ENCODE data around the gene SPOCK1. TPM values are rescaled to one million over a fixed set of nuclear protein-coding genes. Genes with fewer than 3 reads are reported as not detected.

The SPOCK1 gene
- total and polyA plus RNA-seq, 2 of the 4 experiments (the other 2 are of a cell fraction), result 5.0 to 20.3 TPM

- WGBS, 2 experiments (ENCODE audit: extremely low coverage in 2 of 2, insufficient read length in 1 of 2), result 20% methylated on average over 1 of the region's 5 CpGs; no CpG with 5 or more reads in 1 of the 2 experiments
- H3K23ac ChIP-seq (ENCODE audit: low read depth, low read length), result no peak overlapping the region
- H2BK15ac ChIP-seq (ENCODE audit: low read depth, low read length), result no peak overlapping the region
- no peak overlapping the region for H3K56ac ChIP-seq (ENCODE audit: extremely low read depth, insufficient read depth, low read length)
- no peak overlapping the region for H3K4ac ChIP-seq (ENCODE audit: low read depth, low read length)
- no peak overlapping the region for H3K4me3 ChIP-seq (ENCODE audit: insufficient read depth, low read depth, low read length)
- no peaks in the 10 kb centered on the region for H3K79me1 ChIP-seq (ENCODE audit: low read depth in 1 of 2, low read length in 2 of 2)
- H4K91ac ChIP-seq (ENCODE audit: insufficient read depth, low read depth, low read length), result no peak overlapping the region
- no peak overlapping the region for H2AK9ac ChIP-seq (replicated peaks; ENCODE audit: low read depth, low read length, poor library complexity)
- dilution Hi-C loops (cut with HindIII; ENCODE audit: low sequenced_read_pairs, unreplicated experiment) (no loop called here), in situ Hi-C loops (cut with MboI; ENCODE audit: low sequenced_read_pairs) (no loop called here), intact Hi-C loops (cut with micrococcal nuclease) (no loop called here)
- no peaks in the 10 kb centered on the region for H3K9me1 ChIP-seq (ENCODE audit: insufficient read depth, low read length)
- POLR2A ChIA-PET (ENCODE audit: unreplicated experiment), result no interaction called here
- no peak overlapping the region for H2BK5ac ChIP-seq (ENCODE audit: low read depth, low read length, poor library complexity, severe bottlenecking)
- H3K14ac ChIP-seq (replicated peaks; ENCODE audit: low read depth, low read length), result no peak overlapping the region
- no peaks in the 10 kb centered on the region for H3K36me3 ChIP-seq (ENCODE audit: control insufficient read depth, insufficient read depth, low read length)
- no peak overlapping the region for H3K9ac ChIP-seq (ENCODE audit: low read depth, low read length)
- H2AFZ ChIP-seq (replicated peaks; ENCODE audit: low read length, poor library complexity), result no peak overlapping the region
- no peak overlapping the region for H2AK5ac ChIP-seq (ENCODE audit: low read depth, low read length)
- no peak overlapping the region for H3K4me2 ChIP-seq (ENCODE audit: low read depth, low read length)
- TF ChIP-seq NFE2L2 (IDR thresholded peaks at IDR 0.05; ENCODE audit: low read depth, low read length) (no peak), BHLHE40 (IDR thresholded peaks at IDR 0.05; ENCODE audit: low read depth, low read length) (no peak), USF2 (IDR thresholded peaks at IDR 0.05; ENCODE audit: low read depth, low read length) (no peak), MAFK (IDR thresholded peaks at IDR 0.05; ENCODE audit: low read depth, low read length) (no peak), CHD1 (IDR thresholded peaks at IDR 0.05; ENCODE audit: low read depth, low read length) (no peak), FOS (IDR thresholded peaks at IDR 0.05; ENCODE audit: low read depth, low read length) (no peak), RCOR1 (IDR thresholded peaks at IDR 0.05; ENCODE audit: insufficient replicate concordance, low read length) (no peak), RFX5 (IDR thresholded peaks at IDR 0.05; ENCODE audit: low read depth, low read length) (no peak), POLR2A (IDR thresholded peaks at IDR 0.05; ENCODE audit: low read depth, low read length) (no peak), MAZ (IDR thresholded peaks at IDR 0.05; ENCODE audit: borderline replicate concordance, low read depth, low read length) (no peak), MXI1 (IDR thresholded peaks at IDR 0.05; ENCODE audit: borderline replicate concordance, low read depth, low read length) (no peak), SMC3 (IDR thresholded peaks at IDR 0.05; ENCODE audit: low read depth, low read length) (no peak), RAD21 (IDR thresholded peaks at IDR 0.05; ENCODE audit: low read length) (no peak), ELK1 (IDR thresholded peaks at IDR 0.05; ENCODE audit: borderline replicate concordance, low read depth, low read length) (no peak), CTCF (conservative IDR thresholded peaks at IDR 0.05; ENCODE audit: low read depth, low read length) (no peak), CEBPB (IDR thresholded peaks at IDR 0.05; ENCODE audit: low read depth, low read length) (no peak)
- no peaks in the 10 kb centered on the region for H3K27me3 ChIP-seq (ENCODE audit: control insufficient read depth, insufficient read depth, low read length)
- no peaks in the 10 kb centered on the region for H3K9me3 ChIP-seq (ENCODE audit: control insufficient read depth, insufficient read depth, low read length)
- H4K8ac ChIP-seq (ENCODE audit: low read depth in 2 of 2, low read length in 2 of 2), result no peak overlapping the region
- no peaks in the 10 kb centered on the region for H3K4me1 ChIP-seq (ENCODE audit: control insufficient read depth, insufficient read depth, low read length)
- no peak overlapping the region for H4K5ac ChIP-seq (ENCODE audit: low read depth, low read length)
- no peaks in the 10 kb centered on the region for H4K20me1 ChIP-seq (ENCODE audit: insufficient read depth, low read length)
- H3K18ac ChIP-seq (ENCODE audit: low read depth, low read length), result no peak overlapping the region
- H2BK20ac ChIP-seq (ENCODE audit: low read depth, low read length), result no peak overlapping the region
- no TSS peak for BruUV-seq (replicated peaks)
- no peak overlapping the region for H2BK120ac ChIP-seq (ENCODE audit: low read depth, low read length)
- H3K27ac ChIP-seq (ENCODE audit: insufficient read depth, low read length), result no peak overlapping the region
- CTCF ChIA-PET, result no interaction called here
- DNase-seq (no peak), ATAC-seq (ENCODE audit: low read depth) (no peak)
These were observed 220.7 kb downstream of the SPOCK1 start for GRCh38 chr5:137278476-137278875.

Measured in IMR-90 (cell line).